ENCODE results near the gene SEC22A. TPM values are rescaled to one million over a fixed set of nuclear protein-coding genes. Genes with fewer than 3 reads are reported as not detected.

Gene SEC22A
- polyA plus RNA-seq, 2 donors = 3.2 to 11.5 TPM

DNA sequence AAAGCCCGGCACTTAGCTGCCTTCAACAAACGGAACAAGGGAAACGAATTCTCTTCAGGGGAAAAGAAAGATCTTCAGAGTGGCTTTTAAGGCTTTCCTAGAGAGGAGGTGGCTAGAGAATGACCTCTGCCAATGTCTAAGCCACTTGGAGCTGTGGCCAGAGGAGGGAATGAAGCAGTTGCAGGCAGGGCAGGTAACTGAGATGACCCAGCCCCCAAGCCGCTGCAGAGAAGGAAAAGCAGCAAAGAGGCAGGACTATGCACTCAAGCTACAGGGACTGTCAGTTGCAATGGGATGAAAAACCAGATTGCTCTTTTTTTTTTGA is 113.5 kb downstream of the SEC22A start:
- Histone ChIP-seq H3K9me3 (ENCODE audit: control insufficient read depth in 2 of 2, insufficient read depth in 1 of 2, low read depth in 1 of 2, low read length in 1 of 2) (no peaks in the 10 kb centered on the region), H3K36me3 (ENCODE audit: control insufficient read depth in 2 of 2, insufficient read depth in 2 of 2, low read length in 1 of 2) (no peaks in the 10 kb centered on the region), H3K4me1 (ENCODE audit: control insufficient read depth in 2 of 2, insufficient read depth in 2 of 2, low read length in 1 of 2) (peaks cover 0 to 5% of the 10 kb centered on the region in 2 donors), H3K4me3 (ENCODE audit: low read depth in 1 of 2, low read length in 2 of 2) (no peak overlapping the region), H3K27me3 (ENCODE audit: control insufficient read depth in 1 of 2, insufficient read depth in 2 of 2, low read length in 2 of 2) (no peaks in the 10 kb centered on the region), H3K27ac (ENCODE audit: low read depth in 2 of 2, low read length in 1 of 2) (no peak overlapping the region)
- 64 to 75% methylated on average over 4 of the region's 4 CpGs for WGBS, 2 donors

- Histone ChIP-seq H3K27ac (ENCODE audit: low read depth in 2 of 2, low read length in 1 of 2) (no peak overlapping the region), H3K4me1 (ENCODE audit: control insufficient read depth in 2 of 2, insufficient read depth in 2 of 2, low read length in 1 of 2) (peaks cover 0 to 5% of the 10 kb centered on the region in 2 donors), H3K4me3 (ENCODE audit: low read depth in 1 of 2, low read length in 2 of 2) (no peak overlapping the region), H3K36me3 (ENCODE audit: control insufficient read depth in 2 of 2, insufficient read depth in 2 of 2, low read length in 1 of 2) (no peaks in the 10 kb centered on the region), H3K9me3 (ENCODE audit: control insufficient read depth in 2 of 2, insufficient read depth in 1 of 2, low read depth in 1 of 2, low read length in 1 of 2) (no peaks in the 10 kb centered on the region), H3K27me3 (ENCODE audit: control insufficient read depth in 1 of 2, insufficient read depth in 2 of 2, low read length in 2 of 2) (no peaks in the 10 kb centered on the region)
- WGBS, 2 donors = 87 to 91% methylated on average over 14 of the region's 14 CpGs
Measured at GRCh38 chr3:123317716-123318115, 116.0 kb downstream of the SEC22A start.

DNA sequence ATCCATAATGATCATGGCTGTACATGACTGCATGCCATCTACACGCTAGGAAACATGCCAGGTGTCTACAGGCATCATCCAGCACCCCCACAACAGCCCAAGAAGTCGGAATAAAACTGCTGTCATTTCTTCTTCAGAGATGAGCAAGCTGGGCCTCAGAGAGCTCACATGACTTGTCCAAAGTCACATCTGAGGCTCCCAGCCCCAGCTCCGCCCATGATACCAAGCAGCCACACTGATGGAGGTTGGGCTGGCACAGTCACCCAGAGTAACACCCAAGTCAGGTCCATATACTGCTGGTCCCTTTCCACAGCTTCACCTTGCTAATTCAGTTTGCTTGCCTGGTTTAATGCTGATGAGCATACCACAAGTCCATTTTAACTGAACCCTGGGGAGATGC is 116.6 kb downstream of the SEC22A start:
- Histone ChIP-seq H3K9me3 (ENCODE audit: control insufficient read depth in 2 of 2, insufficient read depth in 1 of 2, low read depth in 1 of 2, low read length in 1 of 2) (no peaks in the 10 kb centered on the region), H3K4me1 (ENCODE audit: control insufficient read depth in 2 of 2, insufficient read depth in 2 of 2, low read length in 1 of 2) (no peaks in the 10 kb centered on the region), H3K4me3 (ENCODE audit: low read depth in 1 of 2, low read length in 2 of 2) (no peak overlapping the region), H3K36me3 (ENCODE audit: control insufficient read depth in 2 of 2, insufficient read depth in 2 of 2, low read length in 1 of 2) (no peaks in the 10 kb centered on the region), H3K27ac (ENCODE audit: low read depth in 2 of 2, low read length in 1 of 2) (no peak overlapping the region), H3K27me3 (ENCODE audit: control insufficient read depth in 1 of 2, insufficient read depth in 2 of 2, low read length in 2 of 2) (no peaks in the 10 kb centered on the region)
- 72 to 75% methylated on average over 3 of the region's 3 CpGs for WGBS, 2 donors

- Histone ChIP-seq H3K27me3 (ENCODE audit: control insufficient read depth in 1 of 2, insufficient read depth in 2 of 2, low read length in 2 of 2) (no peaks in the 10 kb centered on the region), H3K4me3 (ENCODE audit: low read depth in 1 of 2, low read length in 2 of 2) (no peak overlapping the region), H3K9me3 (ENCODE audit: control insufficient read depth in 2 of 2, insufficient read depth in 1 of 2, low read depth in 1 of 2, low read length in 1 of 2) (no peaks in the 10 kb centered on the region), H3K4me1 (ENCODE audit: control insufficient read depth in 2 of 2, insufficient read depth in 2 of 2, low read length in 1 of 2) (no peaks in the 10 kb centered on the region), H3K36me3 (ENCODE audit: control insufficient read depth in 2 of 2, insufficient read depth in 2 of 2, low read length in 1 of 2) (no peaks in the 10 kb centered on the region), H3K27ac (ENCODE audit: low read depth in 2 of 2, low read length in 1 of 2) (no peak overlapping the region)
- 59 to 62% methylated on average over 10 of the region's 10 CpGs for WGBS, 2 donors
Measured at GRCh38 chr3:123319760-123320159, 118.0 kb downstream of the SEC22A start.

GRCh38 chr3:123320221-123320620 is 118.5 kb downstream of the SEC22A start:
- H3K36me3 ChIP-seq (ENCODE audit: control insufficient read depth in 2 of 2, insufficient read depth in 2 of 2, low read length in 1 of 2) = no peaks in the 10 kb centered on the region
- H3K4me3 ChIP-seq (ENCODE audit: low read depth in 1 of 2, low read length in 2 of 2) = no peak overlapping the region
- no peak overlapping the region for H3K27ac ChIP-seq (ENCODE audit: low read depth in 2 of 2, low read length in 1 of 2)
- H3K4me1 ChIP-seq (ENCODE audit: control insufficient read depth in 2 of 2, insufficient read depth in 2 of 2, low read length in 1 of 2) = no peaks in the 10 kb centered on the region
- H3K27me3 ChIP-seq (ENCODE audit: control insufficient read depth in 1 of 2, insufficient read depth in 2 of 2, low read length in 2 of 2) = no peaks in the 10 kb centered on the region
- WGBS, 2 donors = 75 to 79% methylated on average over 5 of the region's 5 CpGs
- H3K9me3 ChIP-seq (ENCODE audit: control insufficient read depth in 2 of 2, insufficient read depth in 1 of 2, low read depth in 1 of 2, low read length in 1 of 2) = no peaks in the 10 kb centered on the region

GRCh38 chr3:123321806-123322205 is 120.1 kb downstream of the SEC22A start:
- Histone ChIP-seq H3K36me3 (ENCODE audit: control insufficient read depth in 2 of 2, insufficient read depth in 2 of 2, low read length in 1 of 2) (no peaks in the 10 kb centered on the region), H3K27me3 (ENCODE audit: control insufficient read depth in 1 of 2, insufficient read depth in 2 of 2, low read length in 2 of 2) (no peaks in the 10 kb centered on the region), H3K4me3 (ENCODE audit: low read depth in 1 of 2, low read length in 2 of 2) (no peak overlapping the region), H3K4me1 (ENCODE audit: control insufficient read depth in 2 of 2, insufficient read depth in 2 of 2, low read length in 1 of 2) (no peaks in the 10 kb centered on the region), H3K27ac (ENCODE audit: low read depth in 2 of 2, low read length in 1 of 2) (no peak overlapping the region), H3K9me3 (ENCODE audit: control insufficient read depth in 2 of 2, insufficient read depth in 1 of 2, low read depth in 1 of 2, low read length in 1 of 2) (no peaks in the 10 kb centered on the region)
- 79 to 89% methylated on average over 8 of the region's 8 CpGs for WGBS, 2 donors

- H3K27ac ChIP-seq (ENCODE audit: low read depth in 2 of 2, low read length in 1 of 2) = no peak overlapping the region
- no peaks in the 10 kb centered on the region for H3K9me3 ChIP-seq (ENCODE audit: control insufficient read depth in 2 of 2, insufficient read depth in 1 of 2, low read depth in 1 of 2, low read length in 1 of 2)
- no peaks in the 10 kb centered on the region for H3K27me3 ChIP-seq (ENCODE audit: control insufficient read depth in 1 of 2, insufficient read depth in 2 of 2, low read length in 2 of 2)
- no peak overlapping the region for H3K4me3 ChIP-seq (ENCODE audit: low read depth in 1 of 2, low read length in 2 of 2)
- no peaks in the 10 kb centered on the region for H3K36me3 ChIP-seq (ENCODE audit: control insufficient read depth in 2 of 2, insufficient read depth in 2 of 2, low read length in 1 of 2)
- WGBS, 2 donors = 80 to 91% methylated on average over 11 of the region's 11 CpGs
- no peaks in the 10 kb centered on the region for H3K4me1 ChIP-seq (ENCODE audit: control insufficient read depth in 2 of 2, insufficient read depth in 2 of 2, low read length in 1 of 2)
Measured at GRCh38 chr3:123322866-123323265, 121.1 kb downstream of the SEC22A start.

Other genes with a start within 250 kb of the SEC22A start
- gene SEMA5B, start 174.2 kb upstream of the SEC22A start, polyA plus RNA-seq = under 1 TPM; 0.19 to 0.28 TPM
- gene PDIA5, start 134.9 kb upstream of the SEC22A start, polyA plus RNA-seq = 1 to 10 TPM; 3.1 to 5.9 TPM
- gene ADCY5, start 247.1 kb downstream of the SEC22A start, polyA plus RNA-seq = 1 to 10 TPM; 4.4 to 5.0 TPM

Measured in esophagus (tissue), 2 donors.